Neutrophil (primary cell): ENCODE measurements around the gene SCN9A.
"Not testable (repeated sequence)": the region's sequence is repeated elsewhere in the genome, so short reads cannot be mapped to it uniquely, and the experiment has no call there.

Experiments used
- H3K27ac ChIP-seq: fragments of 200-600 bp; sonication (generic); 2 replicates; pipeline ENCODE4 v1.5.1; 2016; ENCODE audit warnings: mild to moderate bottlenecking, moderate library complexity
- H3K27me3 ChIP-seq: fragments of 200-600 bp; sonication (generic); 2 replicates; pipeline ENCODE4 v1.6.0; 2016; ENCODE audit warnings: mild to moderate bottlenecking
- H3K36me3 ChIP-seq: fragments of 200-600 bp; sonication (generic); 2 replicates; pipeline ENCODE4 v1.5.1; 2017
- H3K4me1 ChIP-seq, 2 experiments: fragments of 200-600 bp in 1 of 2; sonication (generic) in 1 of 2; 1 replicate in 1 of 2; 2 replicates in 1 of 2; pipeline versions ENCODE4 v1.5.1 to v1.6.1; 2013 to 2016; ENCODE audit warnings: low read depth in 1 of 2, low read length in 1 of 2, mild to moderate bottlenecking in 1 of 2, moderate library complexity in 1 of 2; ENCODE audit not compliant: control insufficient read depth in 1 of 2, insufficient read depth in 1 of 2
- H3K4me3 ChIP-seq, 2 experiments: fragments of 200-600 bp in 1 of 2; sonication (generic) in 1 of 2; 1 replicate in 1 of 2; 2 replicates in 1 of 2; pipeline ENCODE4 v1.5.1; 2013 to 2016; ENCODE audit warnings: low read depth in 1 of 2, low read length in 1 of 2, mild to moderate bottlenecking in 1 of 2, moderate library complexity in 1 of 2
- H3K9me3 ChIP-seq: fragments of 200-600 bp; sonication (generic); 2 replicates; pipeline ENCODE4 v1.5.1; 2016
- TF ChIP-seq, protein P1 (sequence below): fragments of 200-600 bp; sonication (generic); IDR thresholded peaks from 2 replicates; pipeline ENCODE4 v1.5.1; 2016; ENCODE audit warnings: antibody characterized with exemption

SCN9A gene

DNA sequence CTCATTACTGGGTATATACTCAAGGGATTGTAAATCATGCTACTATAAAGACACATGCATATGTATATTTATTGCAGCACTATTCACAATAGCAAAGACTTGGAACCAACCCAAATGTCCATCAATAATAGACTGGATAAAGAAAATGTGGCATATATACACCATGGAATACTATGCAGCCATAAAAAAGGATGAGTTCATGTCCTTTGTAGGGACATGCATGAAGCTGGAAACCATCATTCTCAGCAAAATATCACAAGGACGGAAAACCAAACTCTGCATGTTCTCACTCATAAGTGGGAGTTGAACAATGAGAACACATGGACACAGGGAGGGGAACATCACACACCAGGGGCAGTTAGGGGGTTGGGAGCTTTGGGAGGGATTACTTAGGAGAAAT lies 169.6 kb downstream of the SCN9A start:
- H3K4me1 ChIP-seq, H3K36me3 ChIP-seq, H3K27ac ChIP-seq, H3K9me3 ChIP-seq, H3K27me3 ChIP-seq, H3K4me3 ChIP-seq: not testable (repeated sequence)

DNA sequence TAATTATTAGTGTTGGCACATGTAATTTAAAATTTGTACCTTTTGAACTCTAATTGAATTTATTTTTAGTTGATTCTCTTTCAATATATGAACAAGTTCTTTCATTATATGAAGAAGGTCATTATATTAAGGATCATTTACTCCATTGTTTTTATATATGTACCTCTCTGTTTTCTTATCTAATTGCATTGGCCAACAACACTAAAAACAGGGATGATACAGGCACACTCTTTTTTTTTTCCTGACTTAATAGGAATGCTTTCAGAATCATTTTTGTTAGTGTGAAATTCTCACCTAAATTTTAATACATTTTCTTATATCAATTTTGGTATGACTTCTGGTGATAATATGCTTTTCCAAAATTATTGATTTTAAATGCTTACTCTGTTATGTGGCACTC lies 173.0 kb downstream of the SCN9A start:
- TF ChIP-seq, protein P1, sequence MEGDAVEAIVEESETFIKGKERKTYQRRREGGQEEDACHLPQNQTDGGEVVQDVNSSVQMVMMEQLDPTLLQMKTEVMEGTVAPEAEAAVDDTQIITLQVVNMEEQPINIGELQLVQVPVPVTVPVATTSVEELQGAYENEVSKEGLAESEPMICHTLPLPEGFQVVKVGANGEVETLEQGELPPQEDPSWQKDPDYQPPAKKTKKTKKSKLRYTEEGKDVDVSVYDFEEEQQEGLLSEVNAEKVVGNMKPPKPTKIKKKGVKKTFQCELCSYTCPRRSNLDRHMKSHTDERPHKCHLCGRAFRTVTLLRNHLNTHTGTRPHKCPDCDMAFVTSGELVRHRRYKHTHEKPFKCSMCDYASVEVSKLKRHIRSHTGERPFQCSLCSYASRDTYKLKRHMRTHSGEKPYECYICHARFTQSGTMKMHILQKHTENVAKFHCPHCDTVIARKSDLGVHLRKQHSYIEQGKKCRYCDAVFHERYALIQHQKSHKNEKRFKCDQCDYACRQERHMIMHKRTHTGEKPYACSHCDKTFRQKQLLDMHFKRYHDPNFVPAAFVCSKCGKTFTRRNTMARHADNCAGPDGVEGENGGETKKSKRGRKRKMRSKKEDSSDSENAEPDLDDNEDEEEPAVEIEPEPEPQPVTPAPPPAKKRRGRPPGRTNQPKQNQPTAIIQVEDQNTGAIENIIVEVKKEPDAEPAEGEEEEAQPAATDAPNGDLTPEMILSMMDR = no peak
- H3K27ac ChIP-seq = no peak overlapping the region
- H3K4me3 ChIP-seq = no peak overlapping the region
- no peaks in the 10 kb centered on the region for H3K27me3 ChIP-seq
- H3K36me3 ChIP-seq = peaks cover 12% of the 10 kb centered on the region
- H3K9me3 ChIP-seq = no peaks in the 10 kb centered on the region
- H3K4me1 ChIP-seq = no peaks in the 10 kb centered on the region

DNA sequence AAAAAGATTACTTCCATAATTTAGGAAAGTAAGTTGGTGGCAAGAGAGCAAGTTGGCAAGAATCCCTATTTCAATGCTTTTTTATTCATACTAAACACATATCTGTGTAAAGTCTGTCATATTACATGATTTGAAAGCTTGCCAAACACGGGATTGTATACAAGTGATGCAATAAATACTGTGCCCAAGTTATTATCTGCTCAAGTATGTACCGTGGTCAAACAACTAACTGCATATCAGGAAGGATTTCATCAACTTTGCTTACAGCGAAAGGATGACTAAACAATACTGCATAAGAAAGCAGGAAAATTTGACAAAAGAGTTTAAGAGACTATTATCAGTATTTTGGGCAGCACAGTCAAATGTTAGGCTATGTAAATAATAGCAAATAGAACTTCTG lies 178.3 kb downstream of the SCN9A start:
- no peak overlapping the region for H3K27ac ChIP-seq
- H3K36me3 ChIP-seq = peaks cover 9% of the 10 kb centered on the region
- H3K27me3 ChIP-seq = no peaks in the 10 kb centered on the region
- TF ChIP-seq, protein P1 = no peak
- no peaks in the 10 kb centered on the region for H3K4me1 ChIP-seq
- no peak overlapping the region for H3K4me3 ChIP-seq
- no peaks in the 10 kb centered on the region for H3K9me3 ChIP-seq

DNA sequence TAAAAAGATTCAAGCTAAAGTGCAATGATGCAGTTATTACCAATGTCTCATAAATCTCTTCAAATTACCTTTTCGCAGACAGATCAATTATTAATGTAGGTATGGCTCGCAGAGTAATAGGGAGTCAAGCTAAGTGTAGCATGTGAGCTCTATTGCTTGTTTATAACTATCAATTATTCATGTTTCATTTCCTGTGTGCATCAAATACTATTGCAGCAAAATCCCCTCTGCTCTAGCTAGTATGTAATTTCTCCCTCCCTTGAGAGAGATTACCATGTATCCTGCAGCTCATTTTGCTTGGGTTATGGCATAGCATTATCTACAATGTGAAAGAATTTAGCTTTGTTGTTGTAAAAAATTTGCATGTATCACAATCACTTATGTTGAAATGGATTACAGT lies 182.3 kb downstream of the SCN9A start:
- TF ChIP-seq, protein P1 = no peak
- Histone ChIP-seq H3K27me3 (no peaks in the 10 kb centered on the region), H3K36me3 (no peaks in the 10 kb centered on the region), H3K9me3 (no peaks in the 10 kb centered on the region), H3K4me3 (no peak overlapping the region), H3K27ac (no peak overlapping the region), H3K4me1 (no peaks in the 10 kb centered on the region)

DNA sequence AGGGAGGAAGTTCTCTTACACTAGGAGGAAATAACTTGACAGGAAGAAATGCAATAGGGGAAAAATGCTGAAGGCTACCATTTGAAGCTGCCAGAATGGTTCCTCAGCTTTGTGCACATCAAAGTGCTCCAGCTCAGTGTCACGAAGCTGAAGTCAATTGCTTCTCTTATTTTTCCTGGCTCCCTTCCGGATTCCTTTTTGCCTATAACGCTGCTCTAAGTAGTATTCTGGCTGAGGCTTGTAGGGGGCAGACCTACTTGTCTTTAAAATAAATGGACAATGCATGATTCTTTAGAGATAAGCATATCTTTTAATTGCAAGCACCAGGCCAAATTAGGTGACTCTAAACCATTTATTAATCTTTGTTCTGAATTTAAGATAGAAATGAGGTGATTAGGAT lies 187.7 kb downstream of the SCN9A start:
- Histone ChIP-seq H3K27me3 (no peaks in the 10 kb centered on the region), H3K36me3 (no peaks in the 10 kb centered on the region), H3K27ac (no peak overlapping the region), H3K4me3 (no peak overlapping the region), H3K9me3 (no peaks in the 10 kb centered on the region), H3K4me1 (no peaks in the 10 kb centered on the region)
- TF ChIP-seq, protein P1 = no peak

DNA sequence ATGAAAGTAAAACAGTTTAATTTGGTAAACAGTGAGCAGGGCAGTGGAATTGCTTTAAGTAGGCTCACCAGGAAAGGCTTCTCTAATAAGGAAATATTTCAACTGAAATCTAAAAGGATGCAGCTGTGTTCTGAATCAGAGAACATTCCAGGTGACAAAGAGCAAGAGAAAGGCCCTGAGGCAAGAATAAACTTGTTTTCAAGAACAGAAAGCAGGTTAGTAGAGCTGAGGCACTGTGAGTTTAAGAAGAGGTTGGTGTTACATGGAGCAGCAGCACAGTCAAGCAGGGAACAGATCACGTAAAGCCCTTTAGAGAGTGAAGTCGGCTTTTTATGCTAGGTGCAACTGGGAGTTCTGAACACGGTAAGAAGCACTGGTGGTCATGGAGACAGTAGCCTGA lies 191.0 kb downstream of the SCN9A start:
- Histone ChIP-seq H3K27me3 (no peaks in the 10 kb centered on the region), H3K9me3 (no peaks in the 10 kb centered on the region), H3K4me1 (no peaks in the 10 kb centered on the region), H3K36me3 (no peaks in the 10 kb centered on the region), H3K27ac (no peak overlapping the region), H3K4me3 (no peak overlapping the region)
- TF ChIP-seq, protein P1 = no peak
